ENCODE data around the gene SRC. TPM values are rescaled to one million over a fixed set of nuclear protein-coding genes. Genes with fewer than 3 reads are reported as not detected.
A peak's percentile ranks its signal among the peaks of the same experiment; 100 is the strongest.

The SRC gene
- total and polyA plus RNA-seq, 2 experiments from 2014 or later = 26.2 to 34.3 TPM

- TF ChIP-seq, protein P1, sequence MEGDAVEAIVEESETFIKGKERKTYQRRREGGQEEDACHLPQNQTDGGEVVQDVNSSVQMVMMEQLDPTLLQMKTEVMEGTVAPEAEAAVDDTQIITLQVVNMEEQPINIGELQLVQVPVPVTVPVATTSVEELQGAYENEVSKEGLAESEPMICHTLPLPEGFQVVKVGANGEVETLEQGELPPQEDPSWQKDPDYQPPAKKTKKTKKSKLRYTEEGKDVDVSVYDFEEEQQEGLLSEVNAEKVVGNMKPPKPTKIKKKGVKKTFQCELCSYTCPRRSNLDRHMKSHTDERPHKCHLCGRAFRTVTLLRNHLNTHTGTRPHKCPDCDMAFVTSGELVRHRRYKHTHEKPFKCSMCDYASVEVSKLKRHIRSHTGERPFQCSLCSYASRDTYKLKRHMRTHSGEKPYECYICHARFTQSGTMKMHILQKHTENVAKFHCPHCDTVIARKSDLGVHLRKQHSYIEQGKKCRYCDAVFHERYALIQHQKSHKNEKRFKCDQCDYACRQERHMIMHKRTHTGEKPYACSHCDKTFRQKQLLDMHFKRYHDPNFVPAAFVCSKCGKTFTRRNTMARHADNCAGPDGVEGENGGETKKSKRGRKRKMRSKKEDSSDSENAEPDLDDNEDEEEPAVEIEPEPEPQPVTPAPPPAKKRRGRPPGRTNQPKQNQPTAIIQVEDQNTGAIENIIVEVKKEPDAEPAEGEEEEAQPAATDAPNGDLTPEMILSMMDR (IDR thresholded peaks at IDR 0.05; ENCODE audit: low read depth, low read length) = no peak
- no peaks in the 10 kb centered on the region for H3K9me3 ChIP-seq (ENCODE audit: low read depth)
- DNase-seq (ENCODE audit: low read depth in 1 of 2, low spot score in 1 of 2) = peak in 1 of 2 donors; percentile 9
- H3K27me3 ChIP-seq = no peaks in the 10 kb centered on the region
- H3K27ac ChIP-seq = no peak overlapping the region
- no peak overlapping the region for H3K4me3 ChIP-seq
- no peaks in the 10 kb centered on the region for H3K4me1 ChIP-seq (ENCODE audit: low read depth)
- H3K36me3 ChIP-seq = no peaks in the 10 kb centered on the region
Measured at GRCh38 chr20:37342231-37343177, 3.4 kb upstream of the SRC start.

DNA sequence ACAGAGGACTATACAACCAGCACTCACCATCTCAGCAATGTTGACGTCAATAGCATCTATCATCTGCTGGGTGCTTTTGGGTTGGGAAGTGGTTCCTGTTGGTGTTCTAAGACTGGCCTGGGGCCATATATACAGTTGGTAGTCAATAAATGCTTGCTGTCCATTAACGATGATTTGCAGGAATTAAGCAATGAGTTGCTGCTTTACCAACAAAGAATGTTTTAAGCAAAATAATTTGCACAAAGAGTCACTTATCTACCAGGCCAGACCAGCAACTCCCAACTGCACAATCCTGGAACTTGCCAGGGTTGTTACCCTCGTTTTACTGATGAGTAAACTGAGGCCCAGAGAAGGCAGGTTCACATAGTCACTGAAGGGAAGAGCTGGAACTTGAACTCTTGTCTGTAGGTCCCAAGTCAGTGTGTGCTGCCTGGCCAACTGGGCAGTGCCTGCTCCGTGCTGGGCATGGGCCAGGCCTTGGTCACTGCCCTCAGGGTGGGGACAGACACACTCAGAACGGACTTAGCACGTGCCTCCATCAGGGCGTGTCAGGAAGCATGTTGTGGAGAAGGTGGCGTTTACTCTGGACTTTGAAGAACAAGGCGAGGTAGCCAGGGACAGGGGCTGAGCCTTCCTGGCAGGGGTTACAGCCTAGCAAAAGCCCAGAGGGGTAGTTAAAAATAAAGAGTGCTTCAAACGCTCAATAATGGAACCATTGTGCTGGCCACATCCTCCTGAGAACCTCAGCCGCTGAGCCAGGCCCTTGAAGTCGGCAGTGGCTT lies 2.5 kb upstream of the SRC start:
- peak overlapping the region; percentile 25 for H3K27ac ChIP-seq
- H3K9me3 ChIP-seq (ENCODE audit: low read depth) = no peaks in the 10 kb centered on the region
- H3K27me3 ChIP-seq = no peaks in the 10 kb centered on the region
- TF ChIP-seq, protein P1 (IDR thresholded peaks at IDR 0.05; ENCODE audit: low read depth, low read length) = no peak
- H3K36me3 ChIP-seq = no peaks in the 10 kb centered on the region
- DNase-seq (ENCODE audit: low read depth in 1 of 2, low spot score in 1 of 2) = no peak
- no peaks in the 10 kb centered on the region for H3K4me1 ChIP-seq (ENCODE audit: low read depth)
- no peak overlapping the region for H3K4me3 ChIP-seq

- no peak for DNase-seq (ENCODE audit: low read depth in 1 of 2, low spot score in 1 of 2)
- Histone ChIP-seq H3K36me3 (no peaks in the 10 kb centered on the region), H3K27me3 (no peaks in the 10 kb centered on the region), H3K9me3 (ENCODE audit: low read depth) (no peaks in the 10 kb centered on the region), H3K4me1 (ENCODE audit: low read depth) (no peaks in the 10 kb centered on the region), H3K4me3 (no peak overlapping the region), H3K27ac (peak overlapping the region; percentile 34)
- TF ChIP-seq, protein P1 (IDR thresholded peaks at IDR 0.05; ENCODE audit: low read depth, low read length) = no peak
Measured at GRCh38 chr20:37343994-37344355, 2.0 kb upstream of the SRC start.

- no peaks in the 10 kb centered on the region for H3K27me3 ChIP-seq
- peak overlapping the region; percentile 34 for H3K27ac ChIP-seq
- H3K4me1 ChIP-seq (ENCODE audit: low read depth) = no peaks in the 10 kb centered on the region
- TF ChIP-seq, protein P1 (IDR thresholded peaks at IDR 0.05; ENCODE audit: low read depth, low read length) = no peak
- no peaks in the 10 kb centered on the region for H3K36me3 ChIP-seq
- no peak for DNase-seq (ENCODE audit: low read depth in 1 of 2, low spot score in 1 of 2)
- no peak overlapping the region for H3K4me3 ChIP-seq
- H3K9me3 ChIP-seq (ENCODE audit: low read depth) = no peaks in the 10 kb centered on the region
Measured at GRCh38 chr20:37344506-37345338, 1.2 kb upstream of the SRC start.

- TF ChIP-seq, protein P1 (IDR thresholded peaks at IDR 0.05; ENCODE audit: low read depth, low read length) = no peak
- H3K4me3 ChIP-seq = peak overlapping the region; percentile 76
- H3K9me3 ChIP-seq (ENCODE audit: low read depth) = no peaks in the 10 kb centered on the region
- H3K27ac ChIP-seq = peak overlapping the region; percentile 82
- H3K36me3 ChIP-seq = no peaks in the 10 kb centered on the region
- H3K4me1 ChIP-seq (ENCODE audit: low read depth) = no peaks in the 10 kb centered on the region
- H3K27me3 ChIP-seq = no peaks in the 10 kb centered on the region
- no peak for DNase-seq (ENCODE audit: low read depth in 1 of 2, low spot score in 1 of 2)
Measured at GRCh38 chr20:37346236-37346534, 245 bp downstream of the SRC start.
